ENCODE measurements around the gene PDE4D. TPM values are rescaled to one million over a fixed set of nuclear protein-coding genes. Genes with fewer than 3 reads are reported as not detected.

Gene PDE4D
- total RNA-seq, 1 donor from 2014 or later = 34.5 TPM

- Histone ChIP-seq H3K9me3 (replicated peaks) (no peaks in the 10 kb centered on the region), H3K27me3 (ENCODE audit: low read depth) (no peaks in the 10 kb centered on the region), H3K36me3 (no peaks in the 10 kb centered on the region), H3K4me1 (no peaks in the 10 kb centered on the region), H3K4me3 (no peak overlapping the region), H3K27ac (replicated peaks) (no peak overlapping the region)
- intact Hi-C loops (cut with micrococcal nuclease) = no loop called here
- no peak for DNase-seq
- no peak for TF ChIP-seq CTCF (IDR thresholded peaks at IDR 0.05; ENCODE audit: borderline replicate concordance)
Observed at GRCh38 chr5:59842999-59843398, 50.5 kb downstream of the PDE4D start.

GRCh38 chr5:59840200-59840601 lies 53.3 kb downstream of the PDE4D start:
- TF ChIP-seq CTCF (IDR thresholded peaks at IDR 0.05; ENCODE audit: borderline replicate concordance) = no peak
- H3K4me3 ChIP-seq = no peak overlapping the region
- DNase-seq = no peak
- no peaks in the 10 kb centered on the region for H3K36me3 ChIP-seq
- no peaks in the 10 kb centered on the region for H3K9me3 ChIP-seq (replicated peaks)
- intact Hi-C loops (cut with micrococcal nuclease) = no loop called here
- H3K27me3 ChIP-seq (ENCODE audit: low read depth) = no peaks in the 10 kb centered on the region
- H3K27ac ChIP-seq (replicated peaks) = no peak overlapping the region
- H3K4me1 ChIP-seq = no peaks in the 10 kb centered on the region

GRCh38 chr5:59838989-59839388 lies 54.5 kb downstream of the PDE4D start:
- no peak overlapping the region for H3K4me3 ChIP-seq
- DNase-seq = no peak
- no peaks in the 10 kb centered on the region for H3K4me1 ChIP-seq
- H3K27me3 ChIP-seq (ENCODE audit: low read depth) = no peaks in the 10 kb centered on the region
- intact Hi-C loops (cut with micrococcal nuclease) = no loop called here
- no peaks in the 10 kb centered on the region for H3K36me3 ChIP-seq
- H3K27ac ChIP-seq (replicated peaks) = no peak overlapping the region
- no peak for TF ChIP-seq CTCF (IDR thresholded peaks at IDR 0.05; ENCODE audit: borderline replicate concordance)
- H3K9me3 ChIP-seq (replicated peaks) = no peaks in the 10 kb centered on the region

GRCh38 chr5:59838067-59838466 lies 55.5 kb downstream of the PDE4D start:
- Histone ChIP-seq H3K4me1 (no peaks in the 10 kb centered on the region), H3K9me3 (replicated peaks) (no peaks in the 10 kb centered on the region), H3K27me3 (ENCODE audit: low read depth) (no peaks in the 10 kb centered on the region), H3K4me3 (no peak overlapping the region), H3K36me3 (no peaks in the 10 kb centered on the region), H3K27ac (replicated peaks) (no peak overlapping the region)
- no peak for DNase-seq
- no peak for TF ChIP-seq CTCF (IDR thresholded peaks at IDR 0.05; ENCODE audit: borderline replicate concordance)
- intact Hi-C loops (cut with micrococcal nuclease) = no loop called here

GRCh38 chr5:59837071-59837470 lies 56.5 kb downstream of the PDE4D start:
- no peak overlapping the region for H3K27ac ChIP-seq (replicated peaks)
- H3K4me3 ChIP-seq = no peak overlapping the region
- intact Hi-C loops (cut with micrococcal nuclease) = no loop called here
- H3K4me1 ChIP-seq = no peaks in the 10 kb centered on the region
- H3K36me3 ChIP-seq = no peaks in the 10 kb centered on the region
- no peaks in the 10 kb centered on the region for H3K27me3 ChIP-seq (ENCODE audit: low read depth)
- no peaks in the 10 kb centered on the region for H3K9me3 ChIP-seq (replicated peaks)
- TF ChIP-seq CTCF (IDR thresholded peaks at IDR 0.05; ENCODE audit: borderline replicate concordance) = no peak
- no peak for DNase-seq

- no peak overlapping the region for H3K4me3 ChIP-seq
- intact Hi-C loops (cut with micrococcal nuclease) = no loop called here
- no peaks in the 10 kb centered on the region for H3K27me3 ChIP-seq (ENCODE audit: low read depth)
- H3K4me1 ChIP-seq = no peaks in the 10 kb centered on the region
- H3K27ac ChIP-seq (replicated peaks) = no peak overlapping the region
- DNase-seq = no peak
- H3K36me3 ChIP-seq = no peaks in the 10 kb centered on the region
- no peak for TF ChIP-seq CTCF (IDR thresholded peaks at IDR 0.05; ENCODE audit: borderline replicate concordance)
- no peaks in the 10 kb centered on the region for H3K9me3 ChIP-seq (replicated peaks)
Observed at GRCh38 chr5:59835800-59836199, 57.7 kb downstream of the PDE4D start.

All from left ventricle myocardium inferior (tissue), 1 donor.